Globus pallidus (tissue), 1 donor: ENCODE measurements around the gene MGST3.
"Not testable (repeated sequence)": the region's sequence is repeated elsewhere in the genome, so short reads cannot be mapped to it uniquely, and the experiment has no call there.

Experiments
- DNase-seq: peaks from one replicate; pipeline ENCODE4 v3.0.0-alpha.2; 2015; ENCODE audit warnings: low spot score

Gene MGST3

DNA sequence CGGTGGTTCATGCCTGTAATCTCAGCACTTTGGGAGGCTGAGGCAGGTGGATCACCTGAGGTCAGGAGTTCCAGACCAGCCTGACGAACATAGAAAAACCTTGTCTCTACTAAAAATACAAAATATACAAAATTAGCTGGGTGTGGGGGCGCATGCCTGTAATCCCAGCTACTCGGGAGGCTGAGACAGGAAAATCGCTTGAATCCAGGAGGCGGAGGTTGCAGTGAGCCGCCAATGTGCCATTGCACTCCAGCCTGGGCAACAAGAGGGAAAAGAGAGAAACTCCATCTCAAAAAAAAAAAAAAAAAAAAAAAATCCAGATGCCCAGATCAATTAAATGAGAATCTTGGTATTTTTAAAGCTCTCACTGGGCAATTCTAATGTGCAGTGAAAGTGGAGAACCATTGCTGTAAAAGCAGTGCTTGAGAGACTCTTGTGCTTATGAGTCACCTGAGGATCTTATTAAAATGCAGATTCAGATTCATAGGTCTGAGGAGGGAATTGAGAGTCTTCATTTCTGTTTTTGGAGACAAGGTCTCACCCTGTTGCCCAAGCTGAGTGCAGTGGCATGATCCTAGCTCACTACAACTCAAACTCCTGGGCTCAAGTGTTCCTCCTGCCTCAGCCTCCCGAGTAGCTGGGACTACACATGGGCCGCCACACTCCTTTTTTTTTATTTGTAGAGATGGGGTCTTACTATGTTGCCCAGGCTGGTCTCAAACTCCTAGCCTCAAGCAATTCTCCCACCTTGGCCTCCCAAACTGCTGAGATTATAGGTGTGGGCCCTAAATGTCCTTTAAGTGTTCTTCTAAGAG, 27.9 kb downstream of the MGST3 start:
- DNase-seq, result not testable (repeated sequence)

DNA sequence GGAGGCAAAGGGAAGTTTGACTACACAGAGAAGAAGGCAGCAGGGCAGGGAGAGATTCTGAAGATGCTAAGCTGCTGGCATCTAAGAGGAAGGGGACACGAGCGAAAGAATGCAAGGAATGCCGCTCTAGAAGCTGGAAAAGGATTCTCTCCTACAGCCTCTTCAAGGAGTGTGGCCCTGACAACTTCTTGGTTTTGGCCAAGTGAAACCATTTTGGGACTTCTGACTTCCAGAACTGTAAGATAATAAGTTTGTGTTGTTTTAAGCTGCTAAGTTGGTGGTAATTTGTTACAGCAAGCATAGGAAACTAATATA, 28.5 kb downstream of the MGST3 start:
- no peak for DNase-seq

- DNase-seq, result no peak
Measured at GRCh38 chr1:165661703-165662102, 30.7 kb downstream of the MGST3 start.

DNA sequence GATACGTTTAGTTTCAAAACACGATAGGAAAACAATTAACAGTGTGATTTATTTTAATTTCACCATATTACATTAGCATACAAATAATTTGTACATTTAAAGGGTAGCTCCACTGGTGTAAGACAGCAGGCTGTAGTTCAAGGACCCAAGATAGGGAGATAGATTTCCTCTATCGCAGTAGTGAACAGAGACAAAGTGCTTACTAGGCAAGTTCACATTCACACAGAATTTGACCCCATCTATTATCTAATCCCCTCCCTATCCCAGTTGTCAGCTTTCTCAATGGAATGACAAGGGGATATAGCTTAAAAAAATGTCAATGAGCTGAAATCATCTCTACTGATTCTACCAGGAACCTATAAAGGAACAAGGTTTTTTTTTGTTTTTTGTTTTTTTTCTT, 31.2 kb downstream of the MGST3 start:
- DNase-seq, result no peak

GRCh38 chr1:165666152-165666825, 35.3 kb downstream of the MGST3 start:
- DNase-seq, result no peak

- DNase-seq, result no peak
Measured at GRCh38 chr1:165668184-165668583, 37.1 kb downstream of the MGST3 start.

DNA sequence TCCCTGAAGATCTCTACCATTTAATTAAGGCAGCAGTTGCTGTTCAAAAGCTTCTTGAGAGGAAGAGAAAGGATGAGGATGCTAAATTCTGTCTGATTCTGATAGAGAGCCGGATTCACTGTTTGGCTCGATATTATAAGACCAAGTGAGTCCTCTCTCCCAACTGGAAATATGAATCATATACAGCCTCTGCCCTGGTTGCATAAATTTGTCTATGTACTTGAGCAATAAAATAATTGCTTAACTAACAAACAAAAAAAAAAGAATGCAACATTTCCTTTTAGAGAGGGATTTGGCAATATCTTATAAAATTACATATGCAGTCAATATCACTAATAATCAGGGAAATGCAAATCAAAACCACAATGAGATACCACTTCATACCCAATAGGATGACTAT, 40.5 kb downstream of the MGST3 start:
- DNase-seq, result no peak

DNA sequence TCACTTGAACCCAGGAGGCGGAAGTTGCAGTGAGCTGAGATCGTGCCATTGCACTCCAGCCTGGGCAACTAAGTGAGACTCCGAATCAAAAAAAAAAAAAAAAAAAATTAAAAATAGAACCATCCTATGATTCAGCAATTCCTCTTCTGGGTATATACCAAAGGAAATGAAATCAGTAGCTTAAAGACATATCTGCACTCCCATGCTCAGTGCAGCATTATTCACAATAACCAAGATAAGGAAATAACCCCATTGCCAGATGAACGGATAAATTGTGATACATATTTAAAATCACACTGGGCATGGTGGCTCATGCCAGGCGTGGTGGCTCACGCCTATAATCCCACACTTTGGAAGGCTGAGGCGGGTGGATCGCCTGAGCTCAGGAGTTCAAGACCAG, 43.6 kb downstream of the MGST3 start:
- DNase-seq, result no peak

DNA sequence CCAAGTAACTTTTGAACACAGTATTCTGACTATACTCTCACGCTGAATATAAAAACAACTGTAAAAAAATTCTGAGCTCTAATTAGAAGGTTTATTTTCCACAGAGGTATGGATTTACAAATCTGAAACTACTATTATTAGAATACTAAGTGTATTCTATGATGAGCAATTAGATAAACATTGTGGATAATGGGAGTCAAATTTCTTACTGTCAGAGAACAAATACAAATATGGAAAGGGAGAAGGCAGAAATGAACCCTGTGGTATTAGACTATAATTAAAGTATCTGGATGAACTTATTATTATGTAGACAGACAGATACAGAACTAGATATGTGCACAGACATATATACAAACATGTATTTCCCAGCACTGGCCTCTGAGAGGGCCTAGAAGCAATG, 44.8 kb downstream of the MGST3 start:
- no peak for DNase-seq

DNA sequence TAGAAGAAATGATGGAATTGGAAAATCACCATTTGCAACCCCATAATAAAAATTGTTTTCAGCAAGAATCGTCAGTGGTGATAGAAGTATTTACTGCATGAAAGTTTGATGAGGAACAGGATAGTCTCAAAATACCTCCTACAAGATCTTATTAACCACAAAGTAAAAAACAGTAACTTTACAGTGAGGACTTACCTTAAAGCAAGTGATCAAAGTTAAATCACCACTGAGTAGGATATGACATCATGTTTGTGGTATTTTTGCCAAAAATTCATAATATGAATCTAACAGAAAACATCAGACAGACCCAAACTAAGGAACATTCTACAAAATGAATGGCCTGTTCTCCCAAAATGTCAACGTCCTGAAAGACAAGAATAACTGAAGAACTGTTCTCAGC, 47.5 kb downstream of the MGST3 start:
- DNase-seq, result no peak

DNA sequence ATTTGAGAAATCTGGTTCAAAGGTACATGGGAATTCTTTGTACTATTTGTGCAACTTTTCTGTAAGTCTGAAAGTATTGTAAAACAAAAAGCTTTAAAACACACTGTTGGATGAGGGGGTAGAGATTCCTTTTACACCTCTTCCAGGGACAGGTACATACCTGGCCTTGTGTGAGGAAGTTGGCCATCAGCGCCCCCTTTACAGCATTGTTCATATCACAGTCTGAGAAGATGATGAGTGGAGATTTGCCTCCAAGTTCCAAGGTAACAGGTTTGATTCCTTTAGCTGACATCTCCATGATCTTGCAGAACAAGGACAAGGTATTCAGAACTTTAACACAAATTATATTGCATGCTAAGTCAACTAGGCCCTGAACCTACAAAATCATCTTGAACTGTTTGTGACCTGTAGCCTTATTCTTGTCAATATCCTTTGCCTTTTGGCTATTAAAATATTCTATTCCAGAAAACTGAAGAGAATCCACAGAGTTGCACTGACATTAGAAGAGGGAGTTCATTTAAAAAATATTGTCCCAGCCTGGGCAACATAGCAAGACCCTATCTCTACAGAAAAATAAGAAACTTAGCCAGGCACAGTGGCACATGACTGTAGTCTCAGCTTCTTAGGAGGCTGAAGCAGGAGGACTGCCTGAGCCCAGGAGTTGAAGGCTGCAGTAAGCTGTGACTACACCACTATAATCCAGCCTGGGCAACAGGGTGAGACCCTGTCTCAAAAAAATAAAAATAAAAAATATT, 48.4 kb downstream of the MGST3 start:
- DNase-seq, result no peak

GRCh38 chr1:165680303-165680702, 49.3 kb downstream of the MGST3 start:
- no peak for DNase-seq

- not testable (repeated sequence) for DNase-seq
Measured at GRCh38 chr1:165680773-165681172, 49.7 kb downstream of the MGST3 start.

- no peak for DNase-seq
Measured at GRCh38 chr1:165683848-165684485, 52.9 kb downstream of the MGST3 start.

- no peak for DNase-seq
Measured at GRCh38 chr1:165686121-165686970, 55.3 kb downstream of the MGST3 start.

DNA sequence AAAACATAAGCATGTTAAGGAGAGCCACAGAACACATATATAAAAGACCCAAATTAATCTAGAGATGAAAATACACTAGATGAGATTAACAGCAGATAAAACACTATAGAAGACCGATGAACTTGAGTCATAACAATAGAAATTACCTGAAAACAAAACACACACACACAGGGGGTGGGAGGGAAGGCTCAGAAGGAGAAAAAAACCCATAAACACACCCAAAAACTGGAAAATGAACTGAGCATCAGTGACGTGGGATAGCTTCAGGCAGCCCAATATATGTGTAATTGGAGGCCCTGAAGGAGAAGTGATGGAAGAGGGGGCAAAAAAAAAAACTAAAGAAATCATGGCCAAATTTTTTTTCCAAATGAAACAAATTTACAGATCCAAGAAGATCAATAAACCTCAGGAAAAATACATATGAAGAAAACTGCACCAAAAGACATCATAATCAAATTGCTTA, 56.0 kb downstream of the MGST3 start:
- no peak for DNase-seq

GRCh38 chr1:165688046-165688445, 57.0 kb downstream of the MGST3 start:
- no peak for DNase-seq

- DNase-seq, result peak; percentile 24
Measured at GRCh38 chr1:165695031-165695430, 64.0 kb downstream of the MGST3 start.

GRCh38 chr1:165696625-165697100, 65.6 kb downstream of the MGST3 start:
- peak; percentile 63 for DNase-seq

GRCh38 chr1:165697491-165697880, 66.5 kb downstream of the MGST3 start:
- peak; percentile 5 for DNase-seq
